Activated T-helper 9 cell treated with anti-CD3 and anti-CD28 coated beads, Interleukin-2, amount 50 U/mL, for 16 hours (primary cell): ENCODE results near the gene DMBT1.

Source experiments
- DNase-seq: peaks from one replicate; pipeline ENCODE4 v3.0.0-alpha.2; 2020; ENCODE audit warnings: low read depth

The DMBT1 gene

GRCh38 chr10:122560279-122560804 lies at the start of gene DMBT1:
DMBT1 (plus strand) TSS chr10:122560754; CDS start chr10:122560771, 17 bp downstream.
- DNase-seq, result no peak

- DNase-seq, result no peak
These were observed 47.5 kb upstream of the DMBT1 start for GRCh38 chr10:122513053-122513452.

GRCh38 chr10:122514045-122514840 lies 46.3 kb upstream of the DMBT1 start:
- DNase-seq, result no peak

DNA sequence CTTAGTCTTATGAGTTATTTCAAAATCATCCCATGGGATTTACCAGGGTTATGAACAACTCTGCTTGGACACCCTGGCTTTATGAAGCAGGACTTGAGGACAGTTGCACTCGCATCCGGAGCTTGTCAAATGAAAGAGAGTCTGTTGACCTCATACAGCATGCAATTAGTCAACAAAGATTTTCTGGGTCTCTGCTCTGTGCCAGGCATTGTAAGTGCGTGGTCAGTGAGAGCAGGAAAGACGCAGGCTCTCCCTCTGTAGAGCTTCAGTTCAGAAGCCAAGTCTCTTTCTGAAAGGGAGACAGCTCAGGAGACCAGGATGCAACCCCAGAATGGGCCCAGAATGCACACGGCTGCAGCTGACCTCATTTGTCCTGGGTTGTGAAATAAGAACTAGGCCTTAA lies 45.5 kb upstream of the DMBT1 start:
- no peak for DNase-seq

DNA sequence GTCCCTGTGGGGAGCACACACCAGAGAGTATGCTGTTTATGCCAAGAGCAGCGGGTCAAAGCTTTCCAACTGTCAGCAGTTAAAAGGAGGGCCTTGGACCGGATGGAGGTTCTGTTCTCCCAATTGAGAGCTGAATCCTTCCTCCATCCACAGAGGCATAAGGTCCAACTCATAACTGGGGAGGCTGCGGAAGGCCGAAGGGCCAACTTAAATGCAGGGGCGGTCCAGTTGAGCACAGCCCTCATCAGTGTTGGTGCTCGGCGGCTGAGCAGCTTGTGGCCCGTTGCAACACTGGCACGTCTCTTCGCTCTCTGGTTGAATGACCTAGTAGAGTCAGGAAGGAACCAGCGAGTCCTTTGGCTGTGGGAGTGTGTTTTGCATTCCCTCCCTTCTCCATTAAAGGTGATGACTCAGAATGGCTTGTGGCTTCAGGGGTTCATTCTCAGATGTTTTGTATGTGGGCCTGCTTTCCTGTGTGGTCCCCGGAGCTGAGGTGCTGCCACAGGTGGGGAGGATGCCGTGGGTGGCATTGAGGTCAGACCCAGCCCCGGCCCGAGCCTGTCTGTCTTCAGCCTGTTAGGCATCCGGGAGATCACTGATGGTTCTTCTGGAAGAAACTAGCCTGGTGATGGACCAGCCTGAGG lies 44.8 kb upstream of the DMBT1 start:
- DNase-seq, result peak; percentile 42

- DNase-seq, result no peak
These were observed 43.8 kb upstream of the DMBT1 start for GRCh38 chr10:122516734-122517133.

GRCh38 chr10:122519144-122519543 lies 41.4 kb upstream of the DMBT1 start:
- no peak for DNase-seq

DNA sequence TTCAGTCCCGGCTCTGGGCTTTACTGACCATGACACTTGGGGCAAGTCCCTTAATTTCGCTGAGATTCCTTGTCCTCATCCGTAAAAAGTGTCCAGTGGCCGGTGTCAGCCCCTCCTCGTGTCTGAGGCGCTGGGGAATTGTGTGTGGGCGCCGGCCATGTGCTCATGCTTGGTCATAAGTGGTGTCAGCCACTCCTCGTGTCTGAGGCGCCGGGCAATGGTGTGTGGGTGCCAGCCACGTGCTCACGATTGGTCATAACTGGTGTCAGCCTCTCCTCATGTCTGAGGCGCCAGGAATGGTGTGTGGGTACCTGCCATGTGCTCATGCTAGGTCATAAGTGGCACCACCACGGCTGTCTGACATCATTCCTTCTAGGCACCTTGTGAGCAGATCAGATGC lies 40.7 kb upstream of the DMBT1 start:
- no peak for DNase-seq

DNA sequence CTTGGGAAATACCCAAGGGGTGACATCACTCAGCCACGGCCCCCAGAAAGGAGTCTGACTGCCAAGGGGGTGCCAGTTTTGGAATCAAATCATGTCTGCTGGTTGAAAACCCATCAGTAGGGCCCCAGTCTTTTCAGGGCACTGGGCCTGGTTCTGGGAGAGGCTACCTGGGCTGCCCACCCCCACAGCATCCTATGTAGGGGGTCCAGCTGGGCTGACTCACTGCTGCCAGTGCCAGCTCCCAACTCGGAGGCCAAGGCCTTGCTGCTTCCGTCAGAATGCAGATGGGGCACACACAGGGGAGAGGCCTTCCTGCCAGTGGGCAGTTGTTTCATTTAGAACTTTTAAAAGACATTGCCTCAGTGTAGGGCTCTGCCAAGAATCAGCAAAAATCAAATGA lies 39.5 kb upstream of the DMBT1 start:
- no peak for DNase-seq

GRCh38 chr10:122524811-122525210 lies 35.7 kb upstream of the DMBT1 start:
- no peak for DNase-seq

- no peak for DNase-seq
These were observed 34.8 kb upstream of the DMBT1 start for GRCh38 chr10:122525788-122526187.

- no peak for DNase-seq
These were observed 33.7 kb upstream of the DMBT1 start for GRCh38 chr10:122526892-122527291.

DNA sequence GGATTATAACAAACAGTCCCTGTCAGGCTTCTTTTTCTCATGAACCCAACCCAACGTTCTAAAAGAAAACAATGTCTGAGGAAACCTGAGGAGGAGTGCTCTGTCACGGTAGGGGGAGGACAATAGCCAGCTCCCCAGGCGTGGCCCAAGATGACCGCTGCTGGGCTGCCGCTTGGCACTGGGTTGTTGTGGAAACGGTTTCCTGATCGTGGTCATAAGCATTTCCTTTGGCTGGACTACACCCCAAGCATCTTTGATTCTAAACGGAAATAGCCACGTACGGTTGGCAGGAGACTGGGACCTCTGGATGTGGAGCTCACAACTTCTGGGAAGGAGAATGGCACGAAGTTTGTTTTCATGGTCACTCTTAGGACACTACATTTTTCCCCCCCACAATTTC lies 30.4 kb upstream of the DMBT1 start:
- no peak for DNase-seq

- DNase-seq, result no peak
These were observed 29.3 kb upstream of the DMBT1 start for GRCh38 chr10:122531261-122531660.

DNA sequence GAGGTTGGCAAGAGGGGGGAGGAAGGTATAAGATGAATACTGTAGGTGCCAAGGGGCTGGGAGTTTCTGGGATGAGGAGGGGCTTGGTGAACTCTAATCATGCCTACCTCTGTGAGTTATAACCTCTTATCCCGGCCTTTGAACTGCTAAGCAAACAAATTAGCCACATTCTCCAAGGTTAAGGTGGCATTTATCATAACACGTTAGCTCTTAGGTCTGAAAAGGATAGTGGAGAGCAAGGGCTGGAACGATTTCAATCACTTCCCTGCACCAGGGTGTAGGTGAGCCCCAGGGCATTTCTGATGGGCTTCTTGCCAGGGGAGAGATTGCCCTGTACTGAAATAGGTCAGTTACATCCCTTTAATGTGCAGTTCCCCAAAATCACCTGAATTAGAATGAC lies 28.6 kb upstream of the DMBT1 start:
- DNase-seq, result no peak

DNA sequence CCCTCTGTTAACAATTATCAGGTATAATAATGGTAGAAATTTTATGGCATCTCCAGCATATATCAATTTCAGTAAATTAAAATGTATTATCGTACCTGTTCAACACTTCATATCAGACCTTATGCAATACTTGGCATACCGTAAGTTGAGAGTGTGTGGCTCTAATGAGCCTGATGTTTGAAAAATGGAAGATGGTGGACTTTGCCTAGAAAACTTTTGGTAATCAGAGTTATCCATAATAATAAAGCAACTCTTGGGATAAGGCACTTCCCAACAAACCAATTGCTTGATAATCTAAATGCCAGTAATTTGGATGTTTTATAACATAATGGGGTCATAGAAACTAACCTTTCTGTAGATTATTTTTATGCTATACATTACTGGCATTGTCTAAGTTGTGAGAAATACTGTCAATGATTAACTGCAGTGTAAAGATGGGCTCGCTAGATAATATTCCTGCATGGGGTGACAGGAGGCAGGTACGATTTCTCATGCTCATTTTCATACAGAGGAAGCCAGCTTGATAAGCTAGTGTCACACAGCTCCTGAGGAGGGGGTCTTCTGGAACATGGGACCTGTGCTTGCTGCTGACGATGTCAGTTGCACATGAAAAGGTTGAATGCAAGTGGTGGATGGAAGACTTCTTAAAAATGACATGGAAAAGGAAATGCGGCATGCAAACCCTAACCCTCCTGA lies 27.8 kb upstream of the DMBT1 start:
- DNase-seq, result no peak

GRCh38 chr10:122537545-122537944 lies 23.0 kb upstream of the DMBT1 start:
- no peak for DNase-seq

- DNase-seq, result no peak
These were observed 19.0 kb upstream of the DMBT1 start for GRCh38 chr10:122541541-122542002.

- DNase-seq, result no peak
These were observed 16.7 kb upstream of the DMBT1 start for GRCh38 chr10:122543676-122544445.

GRCh38 chr10:122544493-122544892 lies 16.1 kb upstream of the DMBT1 start:
- no peak for DNase-seq

GRCh38 chr10:122546242-122546641 lies 14.3 kb upstream of the DMBT1 start:
- DNase-seq, result no peak
